WTC11 (cell line): Measurements from ENCODE around the gene TRUB1.

Source experiments
- CREB1 ChIP-seq: sonication (generic); formaldehyde crosslinking; IDR thresholded peaks from 2 replicates; pipeline ENCODE4 v1.8.0; 2023; ENCODE audit warnings: mild to moderate bottlenecking, missing genetic modification reagents
- ESRRA ChIP-seq: sonication (generic); formaldehyde crosslinking; IDR thresholded peaks from 2 replicates; pipeline ENCODE4 v1.8.1; 2022; ENCODE audit warnings: mild to moderate bottlenecking, missing genetic modification reagents, borderline replicate concordance
- GABPB1 ChIP-seq: sonication (generic); formaldehyde crosslinking; IDR thresholded peaks from 2 replicates; pipeline ENCODE4 v1.8.1; 2023; ENCODE audit warnings: mild to moderate bottlenecking, missing genetic modification reagents
- HMGA2 ChIP-seq: fragments of 250-450 bp; sonication (Bioruptor Pico); IDR thresholded peaks from 2 replicates; pipeline ENCODE4 v1.4.0; 2021; ENCODE audit warnings: mild to moderate bottlenecking, moderate library complexity
- MXD4 ChIP-seq: fragments of 250-450 bp; sonication (Bioruptor Pico); IDR thresholded peaks from 2 replicates; pipeline ENCODE4 v1.8.0; 2021; ENCODE audit warnings: mild to moderate bottlenecking, moderate library complexity, borderline replicate concordance
- NR1H2 ChIP-seq: sonication (generic); formaldehyde crosslinking; IDR thresholded peaks from 2 replicates; pipeline ENCODE4 v1.9.0; 2021; ENCODE audit warnings: mild to moderate bottlenecking, moderate library complexity, missing genetic modification reagents
- NR2C2 ChIP-seq: sonication (generic); formaldehyde crosslinking; IDR thresholded peaks from 2 replicates; pipeline ENCODE4 v1.8.0; 2022; ENCODE audit warnings: mild to moderate bottlenecking, missing genetic modification reagents
- SMAD4 ChIP-seq: sonication (generic); formaldehyde crosslinking; IDR thresholded peaks from 2 replicates; pipeline ENCODE4 v1.8.0; 2022; ENCODE audit warnings: mild to moderate bottlenecking, missing genetic modification reagents
- TCF7 ChIP-seq: sonication (generic); formaldehyde crosslinking; IDR thresholded peaks from 2 replicates; pipeline ENCODE4 v1.8.0; 2022; ENCODE audit warnings: mild to moderate bottlenecking, low read depth, missing genetic modification reagents, moderate library complexity
- TF ChIP-seq, protein P1 (sequence below): fragments of 200-600 bp; IDR thresholded peaks from 2 replicates; pipeline ENCODE4 v1.8.0; 2022; ENCODE audit warnings: antibody characterized with exemption
- TF ChIP-seq, protein P2 (sequence below): sonication (generic); formaldehyde crosslinking; IDR thresholded peaks from 2 replicates; pipeline ENCODE4 v1.8.1; 2023; ENCODE audit warnings: mild to moderate bottlenecking, moderate library complexity, missing genetic modification reagents
- TF ChIP-seq, protein P3 (sequence below): sonication (generic); formaldehyde crosslinking; IDR thresholded peaks from 2 replicates; pipeline ENCODE4 v1.8.0; 2022; ENCODE audit warnings: mild to moderate bottlenecking, missing genetic modification reagents
- TF ChIP-seq, protein P4 (sequence below): fragments of 250-450 bp; sonication (Bioruptor Pico); IDR thresholded peaks from 2 replicates; pipeline ENCODE4 v1.8.0; 2021; ENCODE audit warnings: mild to moderate bottlenecking
- TF ChIP-seq, protein P5 (sequence below): sonication (generic); formaldehyde crosslinking; IDR thresholded peaks from 2 replicates; pipeline ENCODE4 v1.8.1; 2022; ENCODE audit warnings: low read depth, missing genetic modification reagents, borderline replicate concordance

DNA sequence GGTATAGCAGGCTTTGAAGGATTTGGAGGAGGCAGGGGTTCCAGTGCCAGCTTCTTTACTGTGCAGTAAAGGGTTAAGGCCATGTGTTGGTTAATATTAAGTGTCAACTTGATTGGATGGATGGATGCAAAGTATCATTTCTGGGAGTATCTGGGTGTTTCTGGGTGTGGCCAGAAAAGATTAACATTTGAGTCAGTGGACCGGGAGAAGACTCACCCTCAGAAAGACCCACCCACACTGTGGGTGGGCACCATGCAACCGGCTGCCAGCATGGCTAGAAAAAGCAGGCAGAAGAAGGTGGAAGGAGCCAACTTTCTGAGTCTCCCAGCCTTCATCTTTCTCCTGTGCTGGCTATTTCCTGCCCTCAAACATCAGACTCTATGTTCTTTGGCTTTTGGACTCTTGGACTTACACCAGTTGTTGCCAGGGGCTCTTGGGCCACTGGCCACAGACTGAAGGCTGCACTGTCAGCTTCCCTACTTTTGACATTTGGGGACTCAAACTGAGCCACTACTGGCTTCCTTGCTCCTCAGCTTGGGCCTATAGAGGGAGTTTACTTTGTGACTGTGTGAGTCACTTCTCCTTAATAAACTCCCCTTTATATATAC lies 6.8 kb upstream of the TRUB1 start:
- TF ChIP-seq HMGA2 (no peak), TCF7 (CRISPR knock-in tag) (no peak), GABPB1 (CRISPR knock-in tag) (no peak), SMAD4 (CRISPR knock-in tag) (no peak), NR2C2 (CRISPR knock-in tag) (no peak), NR1H2 (no peak), CREB1 (CRISPR knock-in tag) (no peak), ESRRA (CRISPR knock-in tag) (no peak), MXD4 (CRISPR knock-in tag) (no peak)
- TF ChIP-seq, protein P1, sequence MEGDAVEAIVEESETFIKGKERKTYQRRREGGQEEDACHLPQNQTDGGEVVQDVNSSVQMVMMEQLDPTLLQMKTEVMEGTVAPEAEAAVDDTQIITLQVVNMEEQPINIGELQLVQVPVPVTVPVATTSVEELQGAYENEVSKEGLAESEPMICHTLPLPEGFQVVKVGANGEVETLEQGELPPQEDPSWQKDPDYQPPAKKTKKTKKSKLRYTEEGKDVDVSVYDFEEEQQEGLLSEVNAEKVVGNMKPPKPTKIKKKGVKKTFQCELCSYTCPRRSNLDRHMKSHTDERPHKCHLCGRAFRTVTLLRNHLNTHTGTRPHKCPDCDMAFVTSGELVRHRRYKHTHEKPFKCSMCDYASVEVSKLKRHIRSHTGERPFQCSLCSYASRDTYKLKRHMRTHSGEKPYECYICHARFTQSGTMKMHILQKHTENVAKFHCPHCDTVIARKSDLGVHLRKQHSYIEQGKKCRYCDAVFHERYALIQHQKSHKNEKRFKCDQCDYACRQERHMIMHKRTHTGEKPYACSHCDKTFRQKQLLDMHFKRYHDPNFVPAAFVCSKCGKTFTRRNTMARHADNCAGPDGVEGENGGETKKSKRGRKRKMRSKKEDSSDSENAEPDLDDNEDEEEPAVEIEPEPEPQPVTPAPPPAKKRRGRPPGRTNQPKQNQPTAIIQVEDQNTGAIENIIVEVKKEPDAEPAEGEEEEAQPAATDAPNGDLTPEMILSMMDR: no peak
- TF ChIP-seq, protein P2, sequence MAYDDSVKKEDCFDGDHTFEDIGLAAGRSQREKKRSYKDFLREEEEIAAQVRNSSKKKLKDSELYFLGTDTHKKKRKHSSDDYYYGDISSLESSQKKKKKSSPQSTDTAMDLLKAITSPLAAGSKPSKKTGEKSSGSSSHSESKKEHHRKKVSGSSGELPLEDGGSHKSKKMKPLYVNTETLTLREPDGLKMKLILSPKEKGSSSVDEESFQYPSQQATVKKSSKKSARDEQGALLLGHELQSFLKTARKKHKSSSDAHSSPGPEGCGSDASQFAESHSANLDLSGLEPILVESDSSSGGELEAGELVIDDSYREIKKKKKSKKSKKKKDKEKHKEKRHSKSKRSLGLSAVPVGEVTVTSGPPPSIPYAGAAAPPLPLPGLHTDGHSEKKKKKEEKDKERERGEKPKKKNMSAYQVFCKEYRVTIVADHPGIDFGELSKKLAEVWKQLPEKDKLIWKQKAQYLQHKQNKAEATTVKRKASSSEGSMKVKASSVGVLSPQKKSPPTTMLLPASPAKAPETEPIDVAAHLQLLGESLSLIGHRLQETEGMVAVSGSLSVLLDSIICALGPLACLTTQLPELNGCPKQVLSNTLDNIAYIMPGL (CRISPR knock-in tag): no peak
- TF ChIP-seq, protein P3, sequence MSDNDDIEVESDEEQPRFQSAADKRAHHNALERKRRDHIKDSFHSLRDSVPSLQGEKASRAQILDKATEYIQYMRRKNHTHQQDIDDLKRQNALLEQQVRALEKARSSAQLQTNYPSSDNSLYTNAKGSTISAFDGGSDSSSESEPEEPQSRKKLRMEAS (CRISPR knock-in tag): no peak
- TF ChIP-seq, protein P4, sequence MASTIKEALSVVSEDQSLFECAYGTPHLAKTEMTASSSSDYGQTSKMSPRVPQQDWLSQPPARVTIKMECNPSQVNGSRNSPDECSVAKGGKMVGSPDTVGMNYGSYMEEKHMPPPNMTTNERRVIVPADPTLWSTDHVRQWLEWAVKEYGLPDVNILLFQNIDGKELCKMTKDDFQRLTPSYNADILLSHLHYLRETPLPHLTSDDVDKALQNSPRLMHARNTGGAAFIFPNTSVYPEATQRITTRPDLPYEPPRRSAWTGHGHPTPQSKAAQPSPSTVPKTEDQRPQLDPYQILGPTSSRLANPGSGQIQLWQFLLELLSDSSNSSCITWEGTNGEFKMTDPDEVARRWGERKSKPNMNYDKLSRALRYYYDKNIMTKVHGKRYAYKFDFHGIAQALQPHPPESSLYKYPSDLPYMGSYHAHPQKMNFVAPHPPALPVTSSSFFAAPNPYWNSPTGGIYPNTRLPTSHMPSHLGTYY: no peak
- TF ChIP-seq, protein P5, sequence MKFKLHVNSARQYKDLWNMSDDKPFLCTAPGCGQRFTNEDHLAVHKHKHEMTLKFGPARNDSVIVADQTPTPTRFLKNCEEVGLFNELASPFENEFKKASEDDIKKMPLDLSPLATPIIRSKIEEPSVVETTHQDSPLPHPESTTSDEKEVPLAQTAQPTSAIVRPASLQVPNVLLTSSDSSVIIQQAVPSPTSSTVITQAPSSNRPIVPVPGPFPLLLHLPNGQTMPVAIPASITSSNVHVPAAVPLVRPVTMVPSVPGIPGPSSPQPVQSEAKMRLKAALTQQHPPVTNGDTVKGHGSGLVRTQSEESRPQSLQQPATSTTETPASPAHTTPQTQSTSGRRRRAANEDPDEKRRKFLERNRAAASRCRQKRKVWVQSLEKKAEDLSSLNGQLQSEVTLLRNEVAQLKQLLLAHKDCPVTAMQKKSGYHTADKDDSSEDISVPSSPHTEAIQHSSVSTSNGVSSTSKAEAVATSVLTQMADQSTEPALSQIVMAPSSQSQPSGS: no peak
